ENCODE results near the gene PCNX2. TPM values are rescaled to one million over a fixed set of nuclear protein-coding genes. Genes with fewer than 3 reads are reported as not detected.

PCNX2 gene
- total RNA-seq, 1 donor from 2014 or later = 25.5 TPM

GRCh38 chr1:233107130-233107660, 188.3 kb downstream of the PCNX2 start:
- peak overlapping the region; percentile 15 for H3K4me3 Mint-ChIP-seq (ENCODE audit: unreplicated experiment)
- H2AFZ ChIP-seq (ENCODE audit: low read depth, low read length) = no peak overlapping the region
- H3K27ac Mint-ChIP-seq (ENCODE audit: unreplicated experiment) = peak overlapping the region; percentile 81
- no peaks in the 10 kb centered on the region for H4K20me1 ChIP-seq (ENCODE audit: insufficient read depth, low read length)
- H3K27ac ChIP-seq (ENCODE audit: low read depth, low read length) = peak overlapping the region; percentile 51
- no peaks in the 10 kb centered on the region for H3K9me3 ChIP-seq (ENCODE audit: insufficient read depth, low read depth, low read length)
- H3K4me1 Mint-ChIP-seq (ENCODE audit: low read depth, unreplicated experiment) = peaks cover 36% of the 10 kb centered on the region
- H3K9me3 Mint-ChIP-seq (ENCODE audit: unreplicated experiment) = peaks cover 2% of the 10 kb centered on the region
- H3K4me2 ChIP-seq (ENCODE audit: low read length) = peak overlapping the region; percentile 2
- peak overlapping the region; percentile 33 for H3K9ac ChIP-seq (ENCODE audit: low read length)
- no peak for FAIRE-seq
- H3K36me3 Mint-ChIP-seq (ENCODE audit: low read depth, unreplicated experiment) = peaks cover 9% of the 10 kb centered on the region
- no peaks in the 10 kb centered on the region for H3K27me3 Mint-ChIP-seq (ENCODE audit: low read depth, unreplicated experiment)
- H3K79me2 ChIP-seq (ENCODE audit: insufficient read depth, low read length) = no peaks in the 10 kb centered on the region
- no peak for TF ChIP-seq CTCF (IDR thresholded peaks at IDR 0.05; ENCODE audit: insufficient read depth, low read depth, low read length)
- TF ChIP-seq EZH2 (IDR thresholded peaks at IDR 0.05; ENCODE audit: insufficient read depth, low read length) = no peak
- H3K36me3 ChIP-seq (ENCODE audit: insufficient read depth, low read length) = no peaks in the 10 kb centered on the region
- no peak for DNase-seq (ENCODE audit: low read depth)
- H3K27me3 ChIP-seq (ENCODE audit: insufficient read depth, low read length) = no peaks in the 10 kb centered on the region
- no peak overlapping the region for H3K4me3 ChIP-seq (ENCODE audit: insufficient read depth, low read depth, low read length)
- peaks cover 10% of the 10 kb centered on the region for H3K4me1 ChIP-seq (ENCODE audit: insufficient read depth, low read length)

- Histone ChIP-seq H3K79me2 (ENCODE audit: insufficient read depth, low read length) (no peaks in the 10 kb centered on the region), H3K27ac (ENCODE audit: low read depth, low read length) (no peak overlapping the region), H3K9me3 (ENCODE audit: insufficient read depth, low read depth, low read length) (no peaks in the 10 kb centered on the region), H3K4me2 (ENCODE audit: low read length) (no peak overlapping the region), H2AFZ (ENCODE audit: low read depth, low read length) (no peak overlapping the region), H3K4me3 (ENCODE audit: insufficient read depth, low read depth, low read length) (no peak overlapping the region), H4K20me1 (ENCODE audit: insufficient read depth, low read length) (no peaks in the 10 kb centered on the region), H3K9ac (ENCODE audit: low read length) (no peak overlapping the region), H3K36me3 (ENCODE audit: insufficient read depth, low read length) (no peaks in the 10 kb centered on the region), H3K27me3 (ENCODE audit: insufficient read depth, low read length) (no peaks in the 10 kb centered on the region), H3K4me1 (ENCODE audit: insufficient read depth, low read length) (peaks cover 7% of the 10 kb centered on the region)
- no peak for DNase-seq (ENCODE audit: low read depth)
- Mint-ChIP-seq H3K27me3 (ENCODE audit: low read depth, unreplicated experiment) (no peaks in the 10 kb centered on the region), H3K4me3 (ENCODE audit: unreplicated experiment) (no peak overlapping the region), H3K9me3 (ENCODE audit: unreplicated experiment) (peaks cover 2% of the 10 kb centered on the region), H3K4me1 (ENCODE audit: low read depth, unreplicated experiment) (peaks cover 30% of the 10 kb centered on the region), H3K36me3 (ENCODE audit: low read depth, unreplicated experiment) (peaks cover 9% of the 10 kb centered on the region), H3K27ac (ENCODE audit: unreplicated experiment) (no peak overlapping the region)
- TF ChIP-seq EZH2 (IDR thresholded peaks at IDR 0.05; ENCODE audit: insufficient read depth, low read length) (no peak), CTCF (IDR thresholded peaks at IDR 0.05; ENCODE audit: insufficient read depth, low read depth, low read length) (no peak)
- no peak for FAIRE-seq
These were observed 190.3 kb downstream of the PCNX2 start for GRCh38 chr1:233105225-233105624.

- no peak overlapping the region for H3K27ac Mint-ChIP-seq (ENCODE audit: unreplicated experiment)
- TF ChIP-seq EZH2 (IDR thresholded peaks at IDR 0.05; ENCODE audit: insufficient read depth, low read length) = no peak
- TF ChIP-seq CTCF (IDR thresholded peaks at IDR 0.05; ENCODE audit: insufficient read depth, low read depth, low read length) = no peak
- no peaks in the 10 kb centered on the region for H4K20me1 ChIP-seq (ENCODE audit: insufficient read depth, low read length)
- H3K4me1 ChIP-seq (ENCODE audit: insufficient read depth, low read length) = peaks cover 13% of the 10 kb centered on the region
- no peaks in the 10 kb centered on the region for H3K9me3 ChIP-seq (ENCODE audit: insufficient read depth, low read depth, low read length)
- peaks cover 13% of the 10 kb centered on the region for H3K4me1 Mint-ChIP-seq (ENCODE audit: low read depth, unreplicated experiment)
- FAIRE-seq (no peak), DNase-seq (ENCODE audit: low read depth) (no peak)
- no peaks in the 10 kb centered on the region for H3K36me3 ChIP-seq (ENCODE audit: insufficient read depth, low read length)
- no peaks in the 10 kb centered on the region for H3K27me3 ChIP-seq (ENCODE audit: insufficient read depth, low read length)
- H2AFZ ChIP-seq (ENCODE audit: low read depth, low read length) = no peak overlapping the region
- H3K79me2 ChIP-seq (ENCODE audit: insufficient read depth, low read length) = no peaks in the 10 kb centered on the region
- no peak overlapping the region for H3K27ac ChIP-seq (ENCODE audit: low read depth, low read length)
- no peak overlapping the region for H3K9ac ChIP-seq (ENCODE audit: low read length)
- H3K27me3 Mint-ChIP-seq (ENCODE audit: low read depth, unreplicated experiment) = no peaks in the 10 kb centered on the region
- no peak overlapping the region for H3K4me3 ChIP-seq (ENCODE audit: insufficient read depth, low read depth, low read length)
- H3K4me3 Mint-ChIP-seq (ENCODE audit: unreplicated experiment) = no peak overlapping the region
- H3K9me3 Mint-ChIP-seq (ENCODE audit: unreplicated experiment) = peaks cover 2% of the 10 kb centered on the region
- H3K36me3 Mint-ChIP-seq (ENCODE audit: low read depth, unreplicated experiment) = peaks cover 2% of the 10 kb centered on the region
- H3K4me2 ChIP-seq (ENCODE audit: low read length) = no peak overlapping the region
These were observed 193.2 kb downstream of the PCNX2 start for GRCh38 chr1:233102341-233102740.

Data from astrocyte (in vitro differentiated cells and primary cell).